ENCODE data around the gene AMBRA1. TPM values are rescaled to one million over a fixed set of nuclear protein-coding genes. Genes with fewer than 3 reads are reported as not detected.
A peak's percentile ranks its signal among the peaks of the same experiment; 100 is the strongest.

Gene AMBRA1
- total RNA-seq, 1 donor from 2014 or later: 36.9 TPM

- TF ChIP-seq CTCF (IDR thresholded peaks at IDR 0.05; ENCODE audit: unreplicated experiment): peak; percentile 83
- peaks cover 12% of the 10 kb centered on the region for H3K36me3 Mint-ChIP-seq (ENCODE audit: low read depth, unreplicated experiment)
- H3K27ac Mint-ChIP-seq (ENCODE audit: unreplicated experiment): no peak overlapping the region
- peaks cover 17% of the 10 kb centered on the region for H3K27me3 Mint-ChIP-seq (ENCODE audit: unreplicated experiment)
- no peaks in the 10 kb centered on the region for H3K4me1 Mint-ChIP-seq (ENCODE audit: unreplicated experiment)
- no peak overlapping the region for H3K4me3 Mint-ChIP-seq (ENCODE audit: unreplicated experiment)
- peak; percentile 71 for DNase-seq (ENCODE audit: low spot score)
- H3K9me3 Mint-ChIP-seq (ENCODE audit: unreplicated experiment): no peaks in the 10 kb centered on the region
Observed at GRCh38 chr11:46369458-46370152, 224.2 kb downstream of the AMBRA1 start.

GRCh38 chr11:46367916-46368267 lies 225.9 kb downstream of the AMBRA1 start:
- DNase-seq (ENCODE audit: low spot score): no peak
- Mint-ChIP-seq H3K9me3 (ENCODE audit: unreplicated experiment) (no peaks in the 10 kb centered on the region), H3K27ac (ENCODE audit: unreplicated experiment) (no peak overlapping the region), H3K36me3 (ENCODE audit: low read depth, unreplicated experiment) (peaks cover 12% of the 10 kb centered on the region), H3K4me1 (ENCODE audit: unreplicated experiment) (peaks cover 5% of the 10 kb centered on the region), H3K4me3 (ENCODE audit: unreplicated experiment) (no peak overlapping the region), H3K27me3 (ENCODE audit: unreplicated experiment) (peaks cover 15% of the 10 kb centered on the region)
- no peak for TF ChIP-seq CTCF (IDR thresholded peaks at IDR 0.05; ENCODE audit: unreplicated experiment)

GRCh38 chr11:46367244-46367915 lies 226.4 kb downstream of the AMBRA1 start:
- DNase-seq (ENCODE audit: low spot score): peak; percentile 80
- no peak overlapping the region for H3K4me3 Mint-ChIP-seq (ENCODE audit: unreplicated experiment)
- TF ChIP-seq CTCF (IDR thresholded peaks at IDR 0.05; ENCODE audit: unreplicated experiment): peak; percentile 87
- H3K4me1 Mint-ChIP-seq (ENCODE audit: unreplicated experiment): peaks cover 10% of the 10 kb centered on the region
- no peak overlapping the region for H3K27ac Mint-ChIP-seq (ENCODE audit: unreplicated experiment)
- H3K36me3 Mint-ChIP-seq (ENCODE audit: low read depth, unreplicated experiment): peaks cover 12% of the 10 kb centered on the region
- H3K27me3 Mint-ChIP-seq (ENCODE audit: unreplicated experiment): peaks cover 15% of the 10 kb centered on the region
- no peaks in the 10 kb centered on the region for H3K9me3 Mint-ChIP-seq (ENCODE audit: unreplicated experiment)

GRCh38 chr11:46366661-46367161 lies 227.1 kb downstream of the AMBRA1 start:
- TF ChIP-seq CTCF (IDR thresholded peaks at IDR 0.05; ENCODE audit: unreplicated experiment): no peak
- H3K27ac Mint-ChIP-seq (ENCODE audit: unreplicated experiment): no peak overlapping the region
- H3K36me3 Mint-ChIP-seq (ENCODE audit: low read depth, unreplicated experiment): peaks cover 12% of the 10 kb centered on the region
- H3K4me1 Mint-ChIP-seq (ENCODE audit: unreplicated experiment): peaks cover 11% of the 10 kb centered on the region
- H3K27me3 Mint-ChIP-seq (ENCODE audit: unreplicated experiment): peaks cover 14% of the 10 kb centered on the region
- DNase-seq (ENCODE audit: low spot score): no peak
- no peaks in the 10 kb centered on the region for H3K9me3 Mint-ChIP-seq (ENCODE audit: unreplicated experiment)
- no peak overlapping the region for H3K4me3 Mint-ChIP-seq (ENCODE audit: unreplicated experiment)

- Mint-ChIP-seq H3K9me3 (ENCODE audit: unreplicated experiment) (no peaks in the 10 kb centered on the region), H3K36me3 (ENCODE audit: low read depth, unreplicated experiment) (peaks cover 12% of the 10 kb centered on the region), H3K4me1 (ENCODE audit: unreplicated experiment) (peaks cover 12% of the 10 kb centered on the region), H3K27me3 (ENCODE audit: unreplicated experiment) (peaks cover 15% of the 10 kb centered on the region), H3K4me3 (ENCODE audit: unreplicated experiment) (no peak overlapping the region), H3K27ac (ENCODE audit: unreplicated experiment) (no peak overlapping the region)
- DNase-seq (ENCODE audit: low spot score): no peak
- TF ChIP-seq CTCF (IDR thresholded peaks at IDR 0.05; ENCODE audit: unreplicated experiment): no peak
Observed at GRCh38 chr11:46366260-46366659, 227.6 kb downstream of the AMBRA1 start.
